Measurements from ENCODE around the gene APLP2. TPM values are rescaled to one million over a fixed set of nuclear protein-coding genes. Genes with fewer than 3 reads are reported as not detected.

Gene APLP2
- total RNA-seq, 1 donor from 2014 or later = 159 TPM

GRCh38 chr11:130118636-130119387 lies 49.1 kb downstream of the APLP2 start:
- no peak for DNase-seq

- no peak for DNase-seq
These were observed 50.4 kb downstream of the APLP2 start for GRCh38 chr11:130120045-130120444.

GRCh38 chr11:130121445-130121978 lies 51.8 kb downstream of the APLP2 start:
- no peak for DNase-seq

- DNase-seq = no peak
These were observed 52.5 kb downstream of the APLP2 start for GRCh38 chr11:130122141-130122575.

GRCh38 chr11:130123414-130124040 lies 53.8 kb downstream of the APLP2 start:
- no peak for DNase-seq

- peak; percentile 45 for DNase-seq
These were observed 54.4 kb downstream of the APLP2 start for GRCh38 chr11:130124096-130124495.

- no peak for DNase-seq
These were observed 55.9 kb downstream of the APLP2 start for GRCh38 chr11:130125638-130126037.

GRCh38 chr11:130126516-130126915 lies 56.8 kb downstream of the APLP2 start:
- DNase-seq = no peak

GRCh38 chr11:130127509-130127908 lies 57.8 kb downstream of the APLP2 start:
- DNase-seq = no peak

- DNase-seq = no peak
These were observed 58.9 kb downstream of the APLP2 start for GRCh38 chr11:130128626-130129025.

- no peak for DNase-seq
These were observed 60.2 kb downstream of the APLP2 start for GRCh38 chr11:130129922-130130321.

GRCh38 chr11:130131961-130132850 lies 62.5 kb downstream of the APLP2 start:
- DNase-seq = peak; percentile 86

- no peak for DNase-seq
These were observed 64.0 kb downstream of the APLP2 start for GRCh38 chr11:130133716-130134115.

GRCh38 chr11:130136107-130136506 lies 66.4 kb downstream of the APLP2 start:
- no peak for DNase-seq

- no peak for DNase-seq
These were observed 68.3 kb downstream of the APLP2 start for GRCh38 chr11:130137999-130138398.

GRCh38 chr11:130139401-130139800 lies 69.7 kb downstream of the APLP2 start:
- DNase-seq = no peak

GRCh38 chr11:130141561-130142341 lies 72.1 kb downstream of the APLP2 start:
- no peak for DNase-seq

GRCh38 chr11:130144141-130144540 lies 74.4 kb downstream of the APLP2 start:
- DNase-seq = no peak

GRCh38 chr11:130144861-130145281 lies 75.2 kb downstream of the APLP2 start:
- peak; percentile 41 for DNase-seq

GRCh38 chr11:130145311-130145812 lies 75.7 kb downstream of the APLP2 start:
- DNase-seq = no peak

- no peak for DNase-seq
These were observed 76.5 kb downstream of the APLP2 start for GRCh38 chr11:130145975-130146776.
